ENCODE data around the gene SYNE2. TPM values are rescaled to one million over a fixed set of nuclear protein-coding genes. Genes with fewer than 3 reads are reported as not detected.
"Not testable (repeated sequence)": the region's sequence is repeated elsewhere in the genome, so short reads cannot be mapped to it uniquely, and the experiment has no call there.

SYNE2 gene
- polyA plus RNA-seq, 1 donor from 2014 or later = 82.3 TPM

DNA sequence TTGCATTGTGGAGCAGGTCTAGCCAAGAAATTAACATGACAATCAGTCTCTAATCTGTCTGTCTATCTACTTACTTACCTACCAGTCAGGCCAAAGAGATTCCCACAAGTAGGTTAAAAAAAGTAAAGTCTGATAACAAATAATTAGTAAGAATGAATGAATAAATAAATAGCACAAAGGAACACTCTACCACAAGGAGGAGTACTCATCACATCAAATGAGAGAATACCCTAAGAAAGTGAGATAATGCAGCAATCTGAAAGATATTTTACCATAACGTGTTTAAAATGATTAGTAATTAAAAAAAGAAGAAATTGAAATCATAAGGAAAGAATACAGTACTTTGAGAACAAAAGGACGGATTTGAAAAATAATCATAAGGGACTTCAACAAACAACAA is 187.2 kb downstream of the SYNE2 start (continued):
- TF ChIP-seq, protein P1, sequence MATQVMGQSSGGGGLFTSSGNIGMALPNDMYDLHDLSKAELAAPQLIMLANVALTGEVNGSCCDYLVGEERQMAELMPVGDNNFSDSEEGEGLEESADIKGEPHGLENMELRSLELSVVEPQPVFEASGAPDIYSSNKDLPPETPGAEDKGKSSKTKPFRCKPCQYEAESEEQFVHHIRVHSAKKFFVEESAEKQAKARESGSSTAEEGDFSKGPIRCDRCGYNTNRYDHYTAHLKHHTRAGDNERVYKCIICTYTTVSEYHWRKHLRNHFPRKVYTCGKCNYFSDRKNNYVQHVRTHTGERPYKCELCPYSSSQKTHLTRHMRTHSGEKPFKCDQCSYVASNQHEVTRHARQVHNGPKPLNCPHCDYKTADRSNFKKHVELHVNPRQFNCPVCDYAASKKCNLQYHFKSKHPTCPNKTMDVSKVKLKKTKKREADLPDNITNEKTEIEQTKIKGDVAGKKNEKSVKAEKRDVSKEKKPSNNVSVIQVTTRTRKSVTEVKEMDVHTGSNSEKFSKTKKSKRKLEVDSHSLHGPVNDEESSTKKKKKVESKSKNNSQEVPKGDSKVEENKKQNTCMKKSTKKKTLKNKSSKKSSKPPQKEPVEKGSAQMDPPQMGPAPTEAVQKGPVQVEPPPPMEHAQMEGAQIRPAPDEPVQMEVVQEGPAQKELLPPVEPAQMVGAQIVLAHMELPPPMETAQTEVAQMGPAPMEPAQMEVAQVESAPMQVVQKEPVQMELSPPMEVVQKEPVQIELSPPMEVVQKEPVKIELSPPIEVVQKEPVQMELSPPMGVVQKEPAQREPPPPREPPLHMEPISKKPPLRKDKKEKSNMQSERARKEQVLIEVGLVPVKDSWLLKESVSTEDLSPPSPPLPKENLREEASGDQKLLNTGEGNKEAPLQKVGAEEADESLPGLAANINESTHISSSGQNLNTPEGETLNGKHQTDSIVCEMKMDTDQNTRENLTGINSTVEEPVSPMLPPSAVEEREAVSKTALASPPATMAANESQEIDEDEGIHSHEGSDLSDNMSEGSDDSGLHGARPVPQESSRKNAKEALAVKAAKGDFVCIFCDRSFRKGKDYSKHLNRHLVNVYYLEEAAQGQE (IDR thresholded peaks at IDR 0.05; ENCODE audit: borderline replicate concordance) = no peak
- no peak for TF ChIP-seq RAD21 (conservative IDR thresholded peaks at IDR 0.05)

DNA sequence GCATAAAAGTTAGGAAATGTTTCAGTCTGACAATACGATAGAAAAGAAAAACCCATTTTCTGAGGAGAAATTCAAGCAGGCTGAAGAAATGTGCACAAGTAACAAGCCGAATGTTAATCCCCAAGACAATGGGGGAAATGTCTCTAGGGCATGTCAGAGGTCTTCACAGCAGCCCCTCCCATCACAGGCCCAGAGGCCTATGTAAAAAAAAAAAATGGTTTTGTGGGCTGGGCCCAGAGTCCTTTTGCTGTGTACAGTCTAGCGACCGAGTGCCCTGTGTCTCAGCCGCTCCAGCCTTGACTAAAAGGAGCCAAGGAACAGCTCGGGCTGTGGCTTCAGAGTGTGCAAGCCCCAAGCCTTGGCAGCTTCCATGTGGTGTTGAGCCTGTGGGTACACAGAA is 190.5 kb downstream of the SYNE2 start:
- not testable (repeated sequence) for H3K27me3 ChIP-seq (ENCODE audit: insufficient read depth, low read depth, low read length); H3K9me3 ChIP-seq (ENCODE audit: low read length)

DNA sequence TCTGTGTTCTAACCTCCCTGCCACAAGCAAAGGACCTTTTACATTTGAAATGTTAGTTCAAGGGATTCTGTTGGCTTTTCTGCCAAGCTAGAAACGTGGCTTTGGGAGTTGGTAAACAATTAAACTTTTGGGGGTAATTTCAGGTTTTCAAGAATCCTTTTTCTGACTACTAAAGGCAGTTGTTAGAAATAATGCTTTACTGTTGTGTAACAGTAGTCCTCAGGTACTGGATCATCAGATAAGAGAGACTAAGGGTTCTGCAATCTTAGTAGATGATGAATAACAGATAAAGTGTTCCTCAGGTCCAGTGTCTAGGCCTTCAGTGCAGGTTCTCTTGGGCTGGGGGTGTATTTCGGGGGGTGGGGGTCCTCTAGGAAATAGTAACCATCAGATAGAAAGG is 192.3 kb downstream of the SYNE2 start:
- Histone ChIP-seq H3K27me3 (ENCODE audit: insufficient read depth, low read depth, low read length) (no peaks in the 10 kb centered on the region), H3K79me2 (replicated peaks; ENCODE audit: insufficient read depth, low read length) (no peaks in the 10 kb centered on the region), H3K27ac (ENCODE audit: low read length) (no peak overlapping the region), H3F3A (ENCODE audit: insufficient read depth, low read length, poor library complexity, severe bottlenecking) (no peaks in the 10 kb centered on the region), H3K9me3 (ENCODE audit: low read length) (no peaks in the 10 kb centered on the region), H4K20me1 (ENCODE audit: insufficient read depth) (no peaks in the 10 kb centered on the region), H3K9me2 (ENCODE audit: insufficient read depth, low read length) (no peaks in the 10 kb centered on the region), H3K4me2 (ENCODE audit: low read length) (no peak overlapping the region), H2AFZ (ENCODE audit: low read depth, low read length) (no peak overlapping the region), H3K36me3 (ENCODE audit: insufficient read depth, low read length) (no peaks in the 10 kb centered on the region), H3K9ac (ENCODE audit: low read length) (no peak overlapping the region), H3K4me3 (ENCODE audit: low read length) (no peak overlapping the region)
- TF ChIP-seq RAD21 (conservative IDR thresholded peaks at IDR 0.05) (no peak), TAF1 (IDR thresholded peaks at IDR 0.05; ENCODE audit: low read depth) (no peak), SMC3 (conservative IDR thresholded peaks at IDR 0.05; ENCODE audit: poor library complexity) (no peak), EZH2 (IDR thresholded peaks at IDR 0.05; ENCODE audit: borderline replicate concordance, insufficient read depth, low read length, poor library complexity, severe bottlenecking) (no peak), EP300 (conservative IDR thresholded peaks at IDR 0.05; ENCODE audit: poor library complexity, severe bottlenecking) (no peak), POLR2AphosphoS5 (IDR thresholded peaks at IDR 0.05) (no peak), MXI1 (conservative IDR thresholded peaks at IDR 0.05; ENCODE audit: poor library complexity, severe bottlenecking) (no peak)
- TF ChIP-seq, protein P1 (IDR thresholded peaks at IDR 0.05; ENCODE audit: borderline replicate concordance) = no peak
- TF ChIP-seq, protein P2, sequence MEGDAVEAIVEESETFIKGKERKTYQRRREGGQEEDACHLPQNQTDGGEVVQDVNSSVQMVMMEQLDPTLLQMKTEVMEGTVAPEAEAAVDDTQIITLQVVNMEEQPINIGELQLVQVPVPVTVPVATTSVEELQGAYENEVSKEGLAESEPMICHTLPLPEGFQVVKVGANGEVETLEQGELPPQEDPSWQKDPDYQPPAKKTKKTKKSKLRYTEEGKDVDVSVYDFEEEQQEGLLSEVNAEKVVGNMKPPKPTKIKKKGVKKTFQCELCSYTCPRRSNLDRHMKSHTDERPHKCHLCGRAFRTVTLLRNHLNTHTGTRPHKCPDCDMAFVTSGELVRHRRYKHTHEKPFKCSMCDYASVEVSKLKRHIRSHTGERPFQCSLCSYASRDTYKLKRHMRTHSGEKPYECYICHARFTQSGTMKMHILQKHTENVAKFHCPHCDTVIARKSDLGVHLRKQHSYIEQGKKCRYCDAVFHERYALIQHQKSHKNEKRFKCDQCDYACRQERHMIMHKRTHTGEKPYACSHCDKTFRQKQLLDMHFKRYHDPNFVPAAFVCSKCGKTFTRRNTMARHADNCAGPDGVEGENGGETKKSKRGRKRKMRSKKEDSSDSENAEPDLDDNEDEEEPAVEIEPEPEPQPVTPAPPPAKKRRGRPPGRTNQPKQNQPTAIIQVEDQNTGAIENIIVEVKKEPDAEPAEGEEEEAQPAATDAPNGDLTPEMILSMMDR (IDR thresholded peaks at IDR 0.05; ENCODE audit: poor library complexity, severe bottlenecking) = no peak

More for the DNA sequence above, 190.5 kb downstream of the SYNE2 start:
- H4K20me1 ChIP-seq (ENCODE audit: insufficient read depth); H3F3A ChIP-seq (ENCODE audit: insufficient read depth, low read length, poor library complexity, severe bottlenecking); H3K36me3 ChIP-seq (ENCODE audit: insufficient read depth, low read length); H3K9ac ChIP-seq (ENCODE audit: low read length); H3K4me2 ChIP-seq (ENCODE audit: low read length); H3K9me2 ChIP-seq (ENCODE audit: insufficient read depth, low read length); H3K4me3 ChIP-seq (ENCODE audit: low read length); H2AFZ ChIP-seq (ENCODE audit: low read depth, low read length); H3K79me2 ChIP-seq (replicated peaks; ENCODE audit: insufficient read depth, low read length); H3K27ac ChIP-seq (ENCODE audit: low read length): not testable (repeated sequence)

All from neural cell (in vitro differentiated cells).